ENCODE results near the gene CANT1.

Gene CANT1

DNA sequence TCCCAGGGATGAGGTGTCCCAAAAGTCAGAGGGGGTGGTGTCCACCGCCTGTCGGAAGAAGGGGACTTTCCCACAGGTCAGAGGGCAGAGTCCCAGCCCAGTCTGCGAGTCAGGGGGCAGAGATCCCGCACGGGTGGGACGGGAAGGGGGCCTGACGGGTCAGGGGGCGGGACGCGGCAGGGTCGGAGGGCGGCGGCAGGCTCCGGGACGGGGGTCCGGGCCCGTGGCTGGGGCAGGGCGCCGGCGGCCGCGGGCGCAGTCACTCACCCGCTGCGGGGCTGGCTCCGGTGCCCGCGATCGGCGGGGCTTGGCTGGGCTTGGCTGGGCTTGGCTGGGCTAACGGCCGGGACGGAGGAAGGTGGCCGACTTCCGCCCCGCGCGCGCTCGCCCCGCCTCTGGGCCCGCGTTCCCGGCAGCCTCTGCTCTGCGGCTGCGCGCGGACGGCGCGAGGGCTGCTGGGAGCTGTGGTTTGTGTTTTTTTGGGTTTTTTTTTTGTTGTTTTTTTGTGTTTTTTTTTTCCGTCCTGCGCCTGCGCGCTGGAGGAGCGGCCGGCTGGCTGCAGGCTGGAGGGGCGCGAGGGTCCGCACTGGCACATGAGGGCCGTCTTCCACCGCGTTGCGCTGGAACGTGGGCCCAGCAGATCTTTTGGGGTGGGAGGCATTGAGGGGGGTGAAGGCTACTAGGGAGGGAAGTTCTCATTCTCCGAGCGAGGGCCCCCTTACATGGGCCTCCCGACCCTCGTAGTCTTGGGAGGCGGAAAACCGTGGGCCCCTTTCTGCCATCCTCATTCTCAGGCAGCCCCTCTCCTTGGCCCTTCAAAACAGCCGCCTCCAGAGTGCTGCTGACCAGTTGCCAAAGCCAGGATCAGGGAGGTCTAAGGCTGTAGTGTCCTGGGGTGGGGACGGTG lies at the start of gene CANT1:
TSS of gene CANT1 (minus strand) at position 368 of the 907 bp plus-strand sequence. CDS start 12,142 bp downstream, outside the sequence.
- DNase-seq = no peak

DNA sequence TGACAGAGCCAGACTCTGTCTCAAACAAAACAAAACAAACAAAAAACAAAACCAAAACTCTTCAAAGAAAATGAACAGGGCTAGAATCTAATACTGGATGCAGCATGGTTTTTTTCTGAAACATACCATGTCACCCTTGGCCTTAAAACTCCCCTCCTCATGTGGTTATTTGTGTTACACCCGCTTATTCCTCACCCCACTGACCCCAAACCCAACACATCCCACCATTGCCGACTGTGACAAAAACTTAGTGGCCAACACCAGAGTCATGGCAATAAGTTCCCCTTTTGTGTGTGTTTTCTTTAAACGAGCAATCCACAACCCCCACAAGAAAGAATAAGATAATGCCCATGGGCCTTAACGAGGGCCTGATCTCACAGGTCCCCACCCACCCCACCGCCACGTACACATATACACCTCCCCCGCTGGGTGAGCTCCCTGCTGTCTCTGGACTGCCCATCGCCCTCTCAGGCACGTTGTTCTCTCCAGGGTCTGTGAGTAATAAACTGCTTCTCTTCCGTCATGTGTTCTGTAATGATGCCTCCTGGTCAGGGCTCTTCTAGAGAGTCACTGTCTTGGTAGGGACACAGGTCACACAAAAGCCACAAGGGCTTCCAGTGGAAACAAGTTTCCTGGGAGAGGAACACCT lies 48.3 kb upstream of the CANT1 start:
- no peak for DNase-seq

DNA sequence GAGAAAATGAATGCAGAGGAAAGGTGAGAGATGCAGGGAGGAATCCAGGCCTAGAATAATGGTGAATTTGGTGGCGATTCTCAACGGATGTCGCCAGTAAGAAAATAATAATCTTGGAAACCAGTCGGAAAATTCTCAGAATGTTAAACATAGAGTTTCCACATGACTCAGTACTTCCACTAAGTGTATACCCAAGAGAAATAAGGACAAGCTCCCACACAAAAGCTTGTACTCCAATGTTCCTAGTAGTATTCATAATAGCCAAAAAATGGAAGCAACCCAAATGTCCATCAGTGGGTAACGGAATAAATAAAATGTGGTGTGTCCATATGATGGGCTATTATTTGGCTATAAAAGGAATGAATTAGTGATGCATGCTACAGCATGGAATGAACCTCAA lies 45.6 kb upstream of the CANT1 start:
- no peak for DNase-seq

DNA sequence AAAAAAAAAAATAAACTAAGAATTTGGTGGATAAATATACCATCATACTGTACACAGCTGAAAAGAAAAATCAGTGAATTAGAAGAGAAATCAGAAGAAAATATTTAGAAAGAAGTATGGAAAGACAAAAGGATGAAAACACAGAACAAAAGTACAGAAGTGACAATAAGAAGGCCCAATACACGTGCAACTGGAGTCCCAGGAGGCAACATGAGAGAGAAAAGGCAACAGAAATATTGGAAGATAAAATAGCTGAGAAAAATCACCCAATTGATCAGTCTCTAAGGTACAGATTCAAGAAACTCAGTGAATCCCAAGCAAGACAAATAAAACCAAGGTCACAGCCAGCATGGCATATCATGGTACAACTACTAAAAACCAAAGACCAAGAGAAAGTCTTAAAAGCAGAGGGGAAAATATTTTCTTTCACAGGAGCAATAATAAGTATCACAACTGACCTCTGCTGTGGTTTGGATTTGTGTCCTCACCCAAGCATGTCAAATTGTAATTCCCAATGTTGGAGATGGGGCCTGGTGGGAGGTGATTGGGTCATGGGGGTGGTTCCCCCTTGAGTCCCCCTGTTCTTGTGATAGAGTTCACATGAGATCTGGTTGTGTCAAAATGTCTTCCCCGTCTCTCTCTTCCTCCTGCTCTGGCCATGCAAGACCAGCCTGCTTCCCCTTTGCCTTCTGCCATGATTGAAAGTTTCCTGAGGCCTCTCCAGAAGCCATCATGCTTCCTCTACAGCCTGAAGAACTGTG lies 44.8 kb upstream of the CANT1 start:
- no peak for DNase-seq

DNA sequence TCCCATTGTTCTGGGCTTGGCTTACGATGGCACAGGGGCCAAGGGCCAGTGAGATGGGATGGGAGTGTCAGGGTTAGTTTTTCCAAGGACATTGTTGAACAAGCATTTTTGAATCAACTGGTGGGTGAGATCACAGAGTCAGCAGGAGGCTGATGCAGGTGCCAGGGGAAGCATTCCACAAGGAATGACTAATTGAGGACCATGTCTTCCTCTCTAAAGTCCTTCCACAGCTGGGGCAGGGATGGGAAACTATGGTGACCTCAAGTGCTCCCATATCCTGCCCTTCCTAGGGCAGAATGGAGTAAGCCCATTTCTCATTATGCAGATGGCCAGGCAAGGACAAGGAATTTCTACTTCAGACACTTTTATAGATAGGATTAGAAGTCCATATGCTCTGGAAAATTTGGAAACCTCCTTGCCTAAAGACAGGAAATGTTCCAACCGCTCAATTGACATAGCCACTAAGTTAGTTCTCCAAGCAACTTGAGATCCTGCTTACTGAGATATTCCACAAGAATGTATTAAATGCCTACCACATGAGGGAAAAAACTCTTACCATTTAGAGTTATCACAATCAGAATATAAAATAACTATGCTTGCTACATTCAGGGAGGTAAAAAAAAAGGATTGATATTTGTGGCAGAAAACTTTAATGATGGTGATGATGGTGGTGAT lies 43.8 kb upstream of the CANT1 start:
- DNase-seq = no peak

DNA sequence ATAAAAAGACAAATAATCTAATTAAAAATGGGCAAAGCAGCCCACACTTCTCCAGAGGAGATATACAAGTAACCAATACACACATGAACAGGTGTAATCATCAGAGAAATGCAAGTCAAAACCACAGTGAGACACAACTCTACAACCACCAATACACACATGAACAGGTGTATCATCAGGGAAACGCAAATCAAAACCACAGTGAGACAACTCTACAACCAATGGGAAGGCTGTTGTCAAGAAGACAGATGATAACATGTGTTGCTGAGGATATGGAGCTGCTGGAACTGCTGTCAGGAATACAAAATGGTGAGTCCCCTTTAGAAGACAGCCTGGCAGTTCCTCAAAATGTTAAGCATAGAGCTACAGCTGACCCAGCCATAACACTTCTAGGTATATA lies 42.6 kb upstream of the CANT1 start:
- DNase-seq = no peak

DNA sequence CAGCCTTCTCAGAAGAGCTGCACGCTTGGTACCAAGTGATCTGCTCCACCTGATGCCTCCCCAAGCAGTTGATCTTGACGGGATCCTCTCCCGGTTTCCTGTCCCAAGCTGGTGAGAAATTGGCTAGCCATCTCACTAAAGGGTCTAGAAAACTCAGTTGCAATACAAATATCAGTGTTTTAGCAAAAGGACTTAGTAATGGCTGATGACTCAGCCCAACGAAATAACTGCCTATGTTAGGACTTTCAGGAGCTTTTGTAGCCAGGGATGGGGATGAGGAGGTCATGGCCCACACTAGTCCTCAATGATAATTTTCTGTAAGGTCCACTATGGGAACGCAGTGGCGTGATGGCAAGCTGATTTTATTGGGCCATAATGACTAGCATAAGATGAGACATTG lies 41.7 kb upstream of the CANT1 start:
- no peak for DNase-seq

DNA sequence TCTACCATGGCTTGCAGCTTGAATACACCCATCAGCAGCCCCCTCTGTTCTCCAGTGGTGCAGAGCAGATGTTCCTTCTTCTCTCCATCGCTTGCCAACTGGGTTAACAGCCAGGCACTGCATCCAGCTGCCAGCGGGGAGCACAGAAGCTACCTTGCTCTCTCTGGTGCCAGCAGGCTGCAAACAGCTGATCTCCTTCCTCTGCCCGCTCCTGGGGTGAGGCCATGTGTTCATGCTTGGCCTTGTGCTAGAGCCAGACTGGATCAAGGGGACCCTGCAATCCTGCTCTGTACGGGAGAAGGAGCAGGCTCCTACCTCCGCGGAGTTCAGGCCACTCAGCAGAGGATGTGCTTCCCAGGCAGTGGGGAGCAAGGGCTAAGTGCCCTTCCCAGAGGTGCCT lies 41.0 kb upstream of the CANT1 start:
- DNase-seq = no peak

DNA sequence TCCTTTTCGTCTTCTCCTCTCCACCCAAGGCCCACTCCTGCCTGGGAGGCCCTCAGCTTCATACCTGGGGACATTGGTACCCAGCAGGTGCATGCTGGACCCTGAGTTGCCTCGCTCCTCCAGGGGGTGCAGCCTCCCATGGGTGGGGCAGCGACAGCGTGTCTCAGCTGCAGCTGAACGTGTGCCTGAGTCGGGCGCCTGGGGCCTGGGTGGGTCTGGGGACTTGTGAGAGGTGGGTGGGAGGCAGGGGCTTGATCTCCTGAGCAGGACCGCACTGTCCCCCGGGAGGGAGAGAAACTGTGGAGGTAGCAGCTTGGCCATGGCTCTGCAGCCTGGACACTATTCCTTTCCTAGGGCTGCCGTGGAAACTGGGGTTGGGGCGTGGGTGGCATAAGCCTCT lies 40.3 kb upstream of the CANT1 start:
- no peak for DNase-seq

DNA sequence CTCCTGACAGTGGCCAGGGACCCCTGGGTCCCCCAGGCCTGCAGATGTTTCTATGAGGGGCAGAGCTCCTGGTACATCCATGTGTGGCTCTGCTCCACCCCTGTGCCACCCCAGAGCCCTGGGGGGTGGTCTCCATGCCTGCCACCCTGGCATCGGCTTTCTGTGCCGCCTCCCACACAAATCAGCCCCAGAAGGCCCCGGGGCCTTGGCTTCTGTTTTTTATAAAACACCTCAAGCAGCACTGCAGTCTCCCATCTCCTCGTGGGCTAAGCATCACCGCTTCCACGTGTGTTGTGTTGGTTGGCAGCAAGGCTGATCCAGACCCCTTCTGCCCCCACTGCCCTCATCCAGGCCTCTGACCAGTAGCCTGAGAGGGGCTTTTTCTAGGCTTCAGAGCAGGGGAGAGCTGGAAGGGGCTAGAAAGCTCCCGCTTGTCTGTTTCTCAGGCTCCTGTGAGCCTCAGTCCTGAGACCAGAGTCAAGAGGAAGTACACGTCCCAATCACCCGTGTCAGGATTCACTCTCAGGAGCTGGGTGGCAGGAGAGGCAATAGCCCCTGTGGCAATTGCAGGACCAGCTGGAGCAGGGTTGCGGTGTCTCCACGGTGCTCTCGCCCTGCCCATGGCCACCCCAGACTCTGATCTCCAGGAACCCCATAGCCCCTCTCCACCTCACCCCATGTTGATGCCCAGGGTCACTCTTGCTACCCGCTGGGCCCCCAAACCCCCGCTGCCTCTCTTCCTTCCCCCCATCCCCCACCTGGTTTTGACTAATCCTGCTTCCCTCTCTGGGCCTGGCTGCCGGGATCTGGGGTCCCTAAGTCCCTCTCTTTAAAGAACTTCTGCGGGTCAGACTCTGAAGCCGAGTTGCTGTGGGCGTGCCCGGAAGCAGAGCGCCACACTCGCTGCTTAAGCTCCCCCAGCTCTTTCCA lies 39.5 kb upstream of the CANT1 start:
- DNase-seq = no peak

DNA sequence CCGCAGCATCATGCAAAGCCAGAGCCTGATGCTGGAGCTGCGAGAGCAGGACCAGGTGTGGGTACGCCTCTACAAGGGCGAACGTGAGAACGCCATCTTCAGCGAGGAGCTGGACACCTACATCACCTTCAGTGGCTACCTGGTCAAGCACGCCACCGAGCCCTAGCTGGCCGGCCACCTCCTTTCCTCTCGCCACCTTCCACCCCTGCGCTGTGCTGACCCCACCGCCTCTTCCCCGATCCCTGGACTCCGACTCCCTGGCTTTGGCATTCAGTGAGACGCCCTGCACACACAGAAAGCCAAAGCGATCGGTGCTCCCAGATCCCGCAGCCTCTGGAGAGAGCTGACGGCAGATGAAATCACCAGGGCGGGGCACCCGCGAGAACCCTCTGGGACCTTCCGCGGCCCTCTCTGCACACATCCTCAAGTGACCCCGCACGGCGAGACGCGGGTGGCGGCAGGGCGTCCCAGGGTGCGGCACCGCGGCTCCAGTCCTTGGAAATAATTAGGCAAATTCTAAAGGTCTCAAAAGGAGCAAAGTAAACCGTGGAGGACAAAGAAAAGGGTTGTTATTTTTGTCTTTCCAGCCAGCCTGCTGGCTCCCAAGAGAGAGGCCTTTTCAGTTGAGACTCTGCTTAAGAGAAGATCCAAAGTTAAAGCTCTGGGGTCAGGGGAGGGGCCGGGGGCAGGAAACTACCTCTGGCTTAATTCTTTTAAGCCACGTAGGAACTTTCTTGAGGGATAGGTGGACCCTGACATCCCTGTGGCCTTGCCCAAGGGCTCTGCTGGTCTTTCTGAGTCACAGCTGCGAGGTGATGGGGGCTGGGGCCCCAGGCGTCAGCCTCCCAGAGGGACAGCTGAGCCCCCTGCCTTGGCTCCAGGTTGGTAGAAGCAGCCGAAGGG lies 38.6 kb upstream of the CANT1 start:
- DNase-seq = no peak

DNA sequence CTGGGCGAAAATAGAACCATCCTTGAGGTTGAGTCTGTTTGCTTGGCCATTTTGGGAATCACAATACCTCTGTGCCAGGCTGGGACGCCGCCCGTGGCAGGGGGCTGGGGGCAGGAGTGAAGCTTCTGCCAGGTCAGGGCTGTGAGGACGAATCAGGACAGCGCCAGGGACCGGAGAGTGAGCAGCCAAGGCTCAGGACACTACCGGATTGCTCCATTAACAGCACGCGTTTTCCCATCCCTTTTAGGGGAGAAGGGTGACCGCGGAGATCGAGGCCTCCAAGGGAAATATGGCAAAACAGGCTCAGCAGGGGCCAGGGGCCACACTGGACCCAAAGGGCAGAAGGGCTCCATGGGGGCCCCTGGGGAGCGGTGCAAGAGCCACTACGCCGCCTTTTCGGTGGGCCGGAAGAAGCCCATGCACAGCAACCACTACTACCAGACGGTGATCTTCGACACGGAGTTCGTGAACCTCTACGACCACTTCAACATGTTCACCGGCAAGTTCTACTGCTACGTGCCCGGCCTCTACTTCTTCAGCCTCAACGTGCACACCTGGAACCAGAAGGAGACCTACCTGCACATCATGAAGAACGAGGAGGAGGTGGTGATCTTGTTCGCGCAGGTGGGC lies 37.8 kb upstream of the CANT1 start:
- DNase-seq = no peak

DNA sequence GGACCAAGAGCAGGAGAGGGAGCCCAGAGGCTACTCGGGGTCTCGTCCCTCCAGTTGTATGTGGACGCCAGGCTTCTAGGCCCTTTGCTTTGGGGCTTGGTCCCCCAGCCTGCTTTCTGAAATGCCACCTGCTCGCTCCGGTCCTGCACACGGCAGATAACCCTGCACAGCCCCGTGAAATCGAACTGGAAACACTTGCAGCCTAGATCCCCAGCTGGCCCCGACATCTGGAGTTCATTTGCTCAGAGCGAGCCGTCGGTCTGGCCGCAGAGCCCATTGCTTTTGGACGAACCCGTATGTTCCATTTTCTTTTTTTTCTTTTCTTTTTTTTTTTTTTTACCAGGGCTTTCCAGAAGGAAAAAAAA lies 37.3 kb upstream of the CANT1 start:
- DNase-seq = no peak

DNA sequence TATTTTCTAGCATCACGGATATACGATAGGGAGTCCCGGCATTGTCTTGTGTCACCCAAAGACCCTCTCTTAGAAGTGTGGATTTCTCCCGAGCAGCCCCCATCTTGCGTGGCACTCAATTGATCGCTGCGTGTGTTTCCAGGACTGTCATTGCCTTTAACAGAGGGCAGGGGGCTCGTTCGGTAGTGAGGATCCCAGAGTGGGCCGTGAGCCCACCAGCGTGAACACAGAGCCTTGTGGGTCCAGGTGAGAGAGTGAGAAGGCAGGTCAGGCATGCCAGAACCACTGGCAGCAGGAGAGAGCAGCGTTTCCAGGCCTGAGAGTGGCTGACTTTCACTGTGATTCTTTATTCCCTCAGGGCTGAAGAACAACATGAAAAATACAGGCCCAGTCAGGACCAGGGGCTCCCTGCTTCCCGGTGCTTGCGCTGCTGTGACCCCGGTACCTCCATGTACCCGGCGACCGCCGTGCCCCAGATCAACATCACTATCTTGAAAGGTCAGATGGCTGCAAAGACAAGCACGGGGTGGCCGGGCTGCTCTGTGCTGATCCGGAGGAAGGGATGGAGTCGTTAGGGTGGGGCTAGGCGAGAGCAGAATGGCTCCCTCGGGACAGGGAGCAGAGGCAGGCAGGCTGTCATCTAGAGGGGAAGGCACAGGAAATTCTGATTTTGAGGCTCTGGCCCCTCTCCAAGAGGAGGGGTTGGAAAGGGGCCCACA lies 36.8 kb upstream of the CANT1 start:
- DNase-seq = no peak

DNA sequence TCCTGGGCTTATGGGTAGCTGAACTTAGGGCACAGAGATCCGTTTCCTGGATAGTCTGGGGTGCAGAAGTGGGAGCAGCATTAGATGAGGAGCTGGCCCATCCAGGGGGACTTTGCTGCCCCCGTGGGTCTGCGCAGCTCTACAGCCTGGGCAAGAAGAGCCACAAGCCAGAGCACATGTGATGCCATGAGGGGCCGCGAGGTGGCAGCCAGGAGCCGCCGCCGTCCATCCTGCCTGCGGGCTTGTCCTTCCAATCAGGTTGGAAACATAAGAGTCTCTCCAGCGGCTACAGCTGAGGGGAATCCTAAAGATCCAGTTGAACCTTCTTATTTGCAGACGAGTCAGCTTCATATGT lies 36.3 kb upstream of the CANT1 start:
- no peak for DNase-seq

DNA sequence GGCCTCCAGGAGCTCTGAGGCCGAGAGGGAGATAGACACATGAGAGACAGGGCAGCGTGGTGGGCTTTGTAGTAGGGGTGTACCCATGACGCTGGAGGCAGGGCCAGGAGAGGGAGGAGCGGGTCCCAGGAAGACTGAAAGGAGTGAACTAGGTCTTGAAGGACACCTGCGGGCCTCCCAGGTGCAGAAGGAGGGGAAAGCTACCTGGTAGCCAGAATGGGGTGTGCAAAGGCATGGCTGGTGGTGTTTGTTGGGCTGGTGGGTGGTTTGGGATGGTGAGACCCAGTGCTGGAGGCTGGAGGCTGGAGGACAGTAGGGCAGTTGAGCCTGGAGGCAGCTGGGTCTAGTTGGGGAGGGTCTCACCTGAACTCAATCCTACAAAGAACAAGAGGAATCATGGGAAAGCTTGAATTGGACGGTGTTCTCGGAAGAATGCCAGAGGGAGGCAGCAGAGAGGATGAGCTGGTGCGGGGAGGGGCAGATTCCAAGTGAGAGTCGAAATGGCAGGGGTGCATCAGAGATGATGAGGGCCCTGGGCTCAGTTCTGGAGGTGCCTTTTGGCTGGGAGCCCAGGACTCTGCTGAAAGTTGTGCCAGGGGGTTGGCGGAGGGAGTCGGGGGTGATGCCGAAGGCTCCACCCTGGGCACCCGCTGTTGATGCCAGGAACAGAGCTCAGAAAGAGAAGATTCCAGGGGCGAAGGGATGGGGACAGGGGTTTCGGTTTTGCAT lies 35.6 kb upstream of the CANT1 start:
- no peak for DNase-seq

DNA sequence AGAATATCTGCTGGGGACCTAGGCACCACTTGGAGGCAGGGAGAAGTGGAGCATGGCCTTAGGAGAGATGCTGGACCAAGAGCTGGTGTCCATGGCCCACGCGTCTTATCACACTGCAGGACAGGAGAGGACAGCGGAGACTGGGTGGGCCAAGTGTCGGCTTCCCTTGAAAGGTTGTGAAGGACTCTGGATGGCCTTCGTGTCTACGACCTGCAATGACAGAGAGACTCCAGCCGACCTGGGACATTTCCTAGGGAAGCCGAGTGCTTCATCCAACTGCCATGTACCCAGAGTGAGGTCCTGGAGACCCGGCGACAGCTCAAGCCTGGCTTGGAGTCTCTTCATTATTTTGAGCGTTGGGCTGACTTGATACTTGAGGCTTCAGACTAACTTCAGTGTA lies 34.9 kb upstream of the CANT1 start:
- DNase-seq = no peak

DNA sequence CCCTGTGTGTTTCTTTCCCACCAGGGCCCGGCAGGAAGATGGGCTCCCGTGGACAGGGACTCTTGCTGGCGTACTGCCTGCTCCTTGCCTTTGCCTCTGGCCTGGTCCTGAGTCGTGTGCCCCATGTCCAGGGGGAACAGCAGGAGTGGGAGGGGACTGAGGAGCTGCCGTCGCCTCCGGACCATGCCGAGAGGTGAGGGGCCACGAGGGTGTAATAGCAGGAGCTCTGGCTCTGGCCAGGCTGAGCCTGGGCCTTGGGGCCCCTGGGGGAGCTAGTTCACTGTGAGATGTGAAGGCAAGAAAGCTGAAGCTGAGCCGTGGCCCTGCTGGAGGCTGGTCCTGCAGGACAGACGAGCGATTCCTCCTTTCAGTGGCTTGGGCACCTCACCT lies 34.4 kb upstream of the CANT1 start:
- DNase-seq = no peak

Data from NCI-H2081 treated with DMSO at 0.1 percent for 48 hours (cell line).